Breast epithelium (tissue), 4 donors: ENCODE data around the gene LGR4. TPM values are rescaled to one million over a fixed set of nuclear protein-coding genes. Genes with fewer than 3 reads are reported as not detected.

Experiments
- DNase-seq, 2 donors: peaks; one replicate each; pipeline ENCODE4 v3.0.0-alpha.2; 2019; ENCODE audit warnings: low spot score in 2 of 2
- H3K27ac ChIP-seq, 2 donors: fragments of 200-600 bp; sonication (generic) in 1 of 2; one replicate each; pipeline ENCODE4 v1.5.1; 2016 to 2019; ENCODE audit warnings: mild to moderate bottlenecking in 1 of 2
- H3K27me3 ChIP-seq, 2 donors: fragments of 200-600 bp; sonication (generic) in 1 of 2; one replicate each; pipeline versions ENCODE4 v1.5.1 to v1.6.0; 2017 to 2019; ENCODE audit warnings: control low read depth in 1 of 2, mild to moderate bottlenecking in 1 of 2
- H3K36me3 ChIP-seq: fragments of 200-600 bp; one replicate; pipeline ENCODE4 v1.5.1; 2019
- H3K4me1 ChIP-seq, 2 donors: fragments of 200-600 bp; sonication (generic); one replicate each; pipeline ENCODE4 v1.5.1; 2016 to 2019; ENCODE audit warnings: control low read depth in 1 of 2
- H3K4me3 ChIP-seq, 3 donors: fragments of 200-600 bp; sonication (generic); 1 replicate in 2 of 3; 2 replicates in 1 of 3; pipeline ENCODE4 v1.5.1; 2016 to 2019; ENCODE audit warnings: mild to moderate bottlenecking in 3 of 3, moderate library complexity in 2 of 3
- H3K9me3 ChIP-seq, 2 donors: fragments of 200-600 bp; sonication (generic) in 1 of 2; one replicate each; pipeline ENCODE4 v1.5.1; 2016 to 2019; ENCODE audit warnings: control low read depth in 1 of 2
- POLR2A ChIP-seq: fragments of 450-650 bp; IDR thresholded peaks from one replicate; pipeline ENCODE4 v1.6.1; 2016; ENCODE audit warnings: antibody characterized with exemption, mild to moderate bottlenecking, moderate library complexity
- POLR2AphosphoS5 ChIP-seq, 3 donors: sonication (generic); formaldehyde crosslinking; IDR thresholded peaks; one replicate each; pipeline ENCODE4 v1.6.1; 2017; ENCODE audit warnings: antibody characterized with exemption in 3 of 3
- intact Hi-C: fragments of 100-400 bp; cut with DNase I; formaldehyde crosslinking; loops from one replicate; pipeline ENCODE4 v1.15.1; 2023; ENCODE audit warnings: low total_unique reads
- total RNA-seq, 3 donors: library from RNA; depleted of rRNA; stranded (reverse); fragments of >200 nt; gene quantifications; one replicate each; pipeline ENCODE4 v1.1.0, GENCODE V29; 2016
- TF ChIP-seq, protein P1 (sequence below), 3 donors: fragments of 450-650 bp; IDR thresholded peaks; one replicate each; pipeline ENCODE4 v1.5.1; 2016 to 2017; ENCODE audit warnings: antibody characterized with exemption in 3 of 3, mild to moderate bottlenecking in 3 of 3, moderate library complexity in 3 of 3

LGR4 gene
- total RNA-seq, 3 donors from 2014 or later, result 28.5 to 93.7 (median 34.2) TPM

DNA sequence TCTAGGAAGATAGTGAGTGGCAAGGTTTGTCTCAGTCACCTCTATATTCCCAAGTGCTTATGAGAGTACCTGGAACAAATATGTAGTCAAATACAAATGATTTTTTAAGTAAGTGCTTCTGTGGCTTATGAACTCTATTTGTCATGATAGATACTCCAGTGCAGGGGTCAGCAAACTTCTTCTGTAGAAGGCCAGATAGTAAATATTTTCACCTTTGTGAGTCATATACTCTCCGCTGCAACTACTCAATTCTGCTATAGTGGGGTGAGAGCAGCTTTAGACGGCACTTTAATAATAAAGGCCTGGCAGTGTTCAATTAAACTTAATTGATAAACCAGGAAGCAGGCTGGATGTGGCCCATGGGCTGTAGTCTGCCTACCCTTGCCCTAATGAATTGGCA lies 97.2 kb downstream of the LGR4 start:
- Histone ChIP-seq H3K36me3 (no peaks in the 10 kb centered on the region), H3K4me3 (no peak overlapping the region), H3K9me3 (no peaks in the 10 kb centered on the region), H3K4me1 (no peaks in the 10 kb centered on the region), H3K27ac (no peak overlapping the region), H3K27me3 (no peaks in the 10 kb centered on the region)
- TF ChIP-seq POLR2AphosphoS5 (IDR thresholded peaks at IDR 0.05) (no peak), POLR2A (no peak)
- TF ChIP-seq, protein P1, sequence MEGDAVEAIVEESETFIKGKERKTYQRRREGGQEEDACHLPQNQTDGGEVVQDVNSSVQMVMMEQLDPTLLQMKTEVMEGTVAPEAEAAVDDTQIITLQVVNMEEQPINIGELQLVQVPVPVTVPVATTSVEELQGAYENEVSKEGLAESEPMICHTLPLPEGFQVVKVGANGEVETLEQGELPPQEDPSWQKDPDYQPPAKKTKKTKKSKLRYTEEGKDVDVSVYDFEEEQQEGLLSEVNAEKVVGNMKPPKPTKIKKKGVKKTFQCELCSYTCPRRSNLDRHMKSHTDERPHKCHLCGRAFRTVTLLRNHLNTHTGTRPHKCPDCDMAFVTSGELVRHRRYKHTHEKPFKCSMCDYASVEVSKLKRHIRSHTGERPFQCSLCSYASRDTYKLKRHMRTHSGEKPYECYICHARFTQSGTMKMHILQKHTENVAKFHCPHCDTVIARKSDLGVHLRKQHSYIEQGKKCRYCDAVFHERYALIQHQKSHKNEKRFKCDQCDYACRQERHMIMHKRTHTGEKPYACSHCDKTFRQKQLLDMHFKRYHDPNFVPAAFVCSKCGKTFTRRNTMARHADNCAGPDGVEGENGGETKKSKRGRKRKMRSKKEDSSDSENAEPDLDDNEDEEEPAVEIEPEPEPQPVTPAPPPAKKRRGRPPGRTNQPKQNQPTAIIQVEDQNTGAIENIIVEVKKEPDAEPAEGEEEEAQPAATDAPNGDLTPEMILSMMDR (IDR thresholded peaks at IDR 0.05), result no peak
- DNase-seq, result no peak
- intact Hi-C loops, result no loop called here

DNA sequence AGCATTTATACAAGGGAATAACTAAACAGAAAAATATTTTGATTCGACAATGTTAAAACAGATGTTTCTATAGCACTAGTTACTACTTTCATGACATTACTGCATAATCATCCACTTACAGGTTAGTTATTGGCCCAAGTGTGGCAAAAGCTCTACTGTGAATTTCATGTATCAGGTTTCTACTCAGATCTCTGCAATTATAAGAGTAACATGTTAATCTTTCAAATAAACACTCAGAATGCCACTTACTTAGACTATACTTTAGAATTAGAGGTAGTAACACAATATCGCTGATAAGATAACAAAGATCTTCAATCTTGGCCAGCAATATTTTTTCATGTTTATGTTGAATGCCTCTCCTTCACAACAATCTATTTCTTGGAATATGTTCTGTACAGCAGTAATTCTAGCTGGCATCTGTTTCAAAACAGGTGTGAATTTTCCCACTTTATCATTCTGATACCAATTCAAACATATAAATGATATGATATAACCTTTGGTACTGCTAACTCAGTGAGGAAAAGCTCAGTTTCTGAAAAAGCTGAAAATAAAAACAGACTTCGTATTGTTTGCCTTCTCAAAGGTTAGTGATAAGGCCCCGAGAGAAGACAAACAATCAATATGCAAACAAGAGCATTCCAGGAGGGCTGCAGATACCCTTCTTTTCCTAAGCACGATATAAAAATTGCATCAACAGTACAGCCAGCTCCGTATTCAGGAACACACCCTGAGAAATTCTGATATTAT lies 98.6 kb downstream of the LGR4 start:
- intact Hi-C loops, result no loop called here
- no peaks in the 10 kb centered on the region for H3K4me1 ChIP-seq
- TF ChIP-seq, protein P1 (IDR thresholded peaks at IDR 0.05), result no peak
- TF ChIP-seq POLR2AphosphoS5 (IDR thresholded peaks at IDR 0.05) (no peak), POLR2A (no peak)
- H3K9me3 ChIP-seq, result no peaks in the 10 kb centered on the region
- H3K27ac ChIP-seq, result no peak overlapping the region
- no peaks in the 10 kb centered on the region for H3K27me3 ChIP-seq
- DNase-seq, result no peak
- H3K36me3 ChIP-seq, result no peaks in the 10 kb centered on the region
- no peak overlapping the region for H3K4me3 ChIP-seq

DNA sequence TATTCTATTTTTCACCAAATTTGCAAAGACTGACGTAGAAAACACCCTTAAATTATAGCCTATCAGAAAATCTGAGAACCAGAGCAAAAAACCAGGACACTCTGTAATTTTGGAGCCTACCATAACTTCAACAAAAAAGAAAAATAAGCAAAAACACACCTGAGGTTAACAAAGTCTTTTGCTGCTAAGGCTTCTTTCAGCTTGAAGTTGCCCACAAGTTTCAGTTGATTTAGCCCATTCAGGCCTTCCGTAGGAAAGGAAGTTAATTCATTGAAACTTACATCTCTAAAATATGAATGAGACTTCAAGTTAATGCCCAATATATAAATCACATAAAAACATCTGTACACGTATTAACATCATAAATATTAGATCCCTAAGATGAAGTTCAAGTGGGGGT lies 99.2 kb downstream of the LGR4 start:
- no peaks in the 10 kb centered on the region for H3K9me3 ChIP-seq
- no peaks in the 10 kb centered on the region for H3K36me3 ChIP-seq
- intact Hi-C loops, result no loop called here
- H3K4me3 ChIP-seq, result no peak overlapping the region
- no peak for DNase-seq
- TF ChIP-seq, protein P1 (IDR thresholded peaks at IDR 0.05), result no peak
- no peak for TF ChIP-seq POLR2A
- TF ChIP-seq POLR2AphosphoS5 (IDR thresholded peaks at IDR 0.05), result no peak
- no peaks in the 10 kb centered on the region for H3K27me3 ChIP-seq
- no peaks in the 10 kb centered on the region for H3K4me1 ChIP-seq
- H3K27ac ChIP-seq, result no peak overlapping the region

DNA sequence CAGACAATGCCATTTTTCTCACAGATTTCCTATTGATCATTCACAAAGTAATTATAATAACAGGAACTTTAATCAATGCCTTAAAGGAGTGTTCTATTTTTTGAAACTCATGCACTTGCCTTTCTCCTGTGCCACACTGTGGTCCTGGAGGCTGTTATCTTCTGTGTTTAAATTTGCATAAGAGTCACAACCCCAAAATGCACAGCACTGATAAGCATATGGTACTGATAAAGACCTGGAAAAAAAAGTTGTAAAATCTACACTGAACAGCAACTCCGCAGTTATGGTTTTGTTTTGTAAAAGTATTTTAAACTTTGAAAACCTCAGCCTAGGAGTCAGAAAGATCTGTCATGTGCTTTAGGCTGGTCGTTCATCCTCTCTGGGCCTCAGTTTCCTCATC lies 100.4 kb downstream of the LGR4 start:
- H3K36me3 ChIP-seq, result no peaks in the 10 kb centered on the region
- TF ChIP-seq, protein P1 (IDR thresholded peaks at IDR 0.05), result no peak
- no peak for TF ChIP-seq POLR2A
- TF ChIP-seq POLR2AphosphoS5 (IDR thresholded peaks at IDR 0.05), result no peak

DNA sequence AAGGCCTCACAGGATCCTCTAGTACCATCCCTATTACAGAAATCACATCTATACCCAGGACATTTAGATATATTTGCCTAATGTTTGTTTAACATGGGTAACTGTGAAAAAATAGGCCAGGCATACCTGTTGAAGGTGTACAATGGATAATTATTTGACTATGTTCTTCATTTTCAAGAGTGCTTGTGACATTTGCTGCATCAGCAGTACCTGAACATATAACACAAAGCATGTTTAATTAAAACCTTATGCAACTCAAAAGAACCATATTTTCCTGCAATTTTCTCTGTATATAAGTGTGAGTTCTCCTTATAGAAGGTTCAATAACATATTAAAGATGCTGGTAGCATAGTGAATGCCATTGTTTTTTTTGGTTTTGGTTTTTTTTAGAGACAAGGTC lies 101.1 kb downstream of the LGR4 start:
- Histone ChIP-seq H3K36me3 (no peaks in the 10 kb centered on the region), H3K4me1 (no peaks in the 10 kb centered on the region), H3K27me3 (no peaks in the 10 kb centered on the region), H3K27ac (no peak overlapping the region), H3K9me3 (no peaks in the 10 kb centered on the region), H3K4me3 (no peak overlapping the region)
- intact Hi-C loops, result no loop called here
- DNase-seq, result no peak
- TF ChIP-seq POLR2A (no peak), POLR2AphosphoS5 (IDR thresholded peaks at IDR 0.05) (no peak)
- TF ChIP-seq, protein P1 (IDR thresholded peaks at IDR 0.05), result no peak

More for the DNA sequence above, 100.4 kb downstream of the LGR4 start:
- no peaks in the 10 kb centered on the region for H3K4me1 ChIP-seq
- H3K4me3 ChIP-seq, result no peak overlapping the region
- intact Hi-C loops, result no loop called here
- H3K27ac ChIP-seq, result no peak overlapping the region
- H3K27me3 ChIP-seq, result no peaks in the 10 kb centered on the region
- H3K9me3 ChIP-seq, result no peaks in the 10 kb centered on the region
- DNase-seq, result no peak
